ENCODE measurements around the gene ERC2. TPM values are rescaled to one million over a fixed set of nuclear protein-coding genes. Genes with fewer than 3 reads are reported as not detected.

The ERC2 gene
- total and polyA plus RNA-seq, 12 donors = 0.22 to 4.2 (median 1.7) TPM

DNA sequence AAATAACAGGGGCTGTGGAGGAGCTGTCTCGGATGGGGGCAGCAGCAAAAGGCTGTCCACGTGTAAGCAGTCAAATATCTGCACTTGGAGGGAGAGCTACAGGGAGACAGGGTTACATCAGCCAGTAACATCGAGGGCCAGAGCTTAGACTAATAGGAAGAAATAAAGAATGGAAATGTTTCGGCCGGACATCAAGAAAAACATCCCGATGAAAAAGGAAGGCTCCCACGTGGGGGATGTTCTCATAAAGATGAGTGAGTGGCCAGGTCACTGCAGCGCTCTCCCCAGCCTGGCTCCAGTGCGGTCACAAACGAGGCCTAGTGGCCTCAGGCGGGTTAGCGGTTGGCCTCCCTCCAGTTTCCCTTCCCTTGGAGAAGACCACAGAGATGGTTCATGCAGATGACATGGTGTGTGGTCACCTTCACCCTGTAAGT lies 925.1 kb downstream of the ERC2 start:
- Histone ChIP-seq H3K27ac (no peak overlapping the region), H3K27me3 (peaks cover 0 to 7% (median 3%) of the 10 kb centered on the region in 7 donors), H3K36me3 (no peaks in the 10 kb centered on the region), H3K9me3 (no peaks in the 10 kb centered on the region), H3K4me3 (no peak overlapping the region), H3K4me1 (no peaks in the 10 kb centered on the region)
- no peak for DNase-seq
- intact Hi-C loops (cut with DNase I) = no loop called here
- ATAC-seq = no peak
- TF ChIP-seq, protein P1, sequence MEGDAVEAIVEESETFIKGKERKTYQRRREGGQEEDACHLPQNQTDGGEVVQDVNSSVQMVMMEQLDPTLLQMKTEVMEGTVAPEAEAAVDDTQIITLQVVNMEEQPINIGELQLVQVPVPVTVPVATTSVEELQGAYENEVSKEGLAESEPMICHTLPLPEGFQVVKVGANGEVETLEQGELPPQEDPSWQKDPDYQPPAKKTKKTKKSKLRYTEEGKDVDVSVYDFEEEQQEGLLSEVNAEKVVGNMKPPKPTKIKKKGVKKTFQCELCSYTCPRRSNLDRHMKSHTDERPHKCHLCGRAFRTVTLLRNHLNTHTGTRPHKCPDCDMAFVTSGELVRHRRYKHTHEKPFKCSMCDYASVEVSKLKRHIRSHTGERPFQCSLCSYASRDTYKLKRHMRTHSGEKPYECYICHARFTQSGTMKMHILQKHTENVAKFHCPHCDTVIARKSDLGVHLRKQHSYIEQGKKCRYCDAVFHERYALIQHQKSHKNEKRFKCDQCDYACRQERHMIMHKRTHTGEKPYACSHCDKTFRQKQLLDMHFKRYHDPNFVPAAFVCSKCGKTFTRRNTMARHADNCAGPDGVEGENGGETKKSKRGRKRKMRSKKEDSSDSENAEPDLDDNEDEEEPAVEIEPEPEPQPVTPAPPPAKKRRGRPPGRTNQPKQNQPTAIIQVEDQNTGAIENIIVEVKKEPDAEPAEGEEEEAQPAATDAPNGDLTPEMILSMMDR (IDR thresholded peaks at IDR 0.05) = no peak
- 75 to 77% methylated on average over 12 of the region's 12 CpGs for WGBS, 2 donors

DNA sequence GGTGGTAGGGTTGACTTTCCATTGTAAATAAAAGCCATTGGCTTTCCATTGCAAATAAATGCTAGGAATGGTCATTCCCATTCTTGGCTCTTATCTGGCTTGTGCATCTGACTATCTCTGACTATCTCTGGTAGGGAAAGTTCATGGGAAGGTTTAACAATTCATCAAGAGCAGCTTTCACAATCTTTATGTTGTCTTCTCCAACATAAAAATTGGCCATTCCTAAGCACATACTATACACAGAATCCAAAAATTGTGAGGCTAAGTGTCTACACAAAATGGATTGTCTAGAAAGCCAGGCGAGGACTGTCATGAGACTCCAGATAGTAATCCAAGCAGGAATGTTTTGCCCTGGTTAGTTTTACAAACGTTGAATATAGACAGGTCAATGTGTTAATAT lies 926.8 kb downstream of the ERC2 start:
- H3K9me3 ChIP-seq = no peaks in the 10 kb centered on the region
- ATAC-seq (no peak), DNase-seq (no peak)
- H3K27ac ChIP-seq = no peak overlapping the region
- intact Hi-C loops (cut with DNase I) = no loop called here
- H3K4me1 ChIP-seq = no peaks in the 10 kb centered on the region
- TF ChIP-seq, protein P1 (IDR thresholded peaks at IDR 0.05) = no peak
- H3K36me3 ChIP-seq = no peaks in the 10 kb centered on the region
- peaks cover 0 to 7% (median 3%) of the 10 kb centered on the region in 7 donors for H3K27me3 ChIP-seq
- WGBS, 2 donors = 41 to 55% methylated on average over 2 of the region's 2 CpGs
- no peak overlapping the region for H3K4me3 ChIP-seq

DNA sequence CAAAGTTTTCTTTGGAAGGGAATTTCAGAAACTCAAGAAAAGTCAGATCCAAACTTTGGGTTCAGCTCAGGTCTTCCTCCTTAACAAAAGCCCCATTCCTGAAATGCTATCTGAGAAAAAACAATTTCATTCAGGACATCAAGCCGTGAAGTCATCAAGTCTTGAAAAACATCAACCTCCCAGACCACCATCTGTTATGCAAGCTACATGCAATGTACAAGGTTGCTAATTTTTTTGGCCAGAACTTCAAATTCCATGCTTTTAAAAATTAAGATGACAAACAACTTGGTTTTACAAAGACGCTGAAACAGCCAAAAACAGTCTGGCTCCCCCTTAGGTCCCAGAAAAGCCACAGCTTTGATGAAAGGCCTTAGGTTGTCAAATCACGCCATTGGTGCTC lies 927.3 kb downstream of the ERC2 start:
- DNase-seq (no peak), ATAC-seq (no peak)
- Histone ChIP-seq H3K27ac (no peak overlapping the region), H3K4me1 (no peaks in the 10 kb centered on the region), H3K36me3 (no peaks in the 10 kb centered on the region), H3K27me3 (peaks cover 0 to 7% (median 3%) of the 10 kb centered on the region in 7 donors), H3K4me3 (no peak overlapping the region), H3K9me3 (no peaks in the 10 kb centered on the region)
- WGBS, 2 donors = 68 to 77% methylated on average over 3 of the region's 3 CpGs
- TF ChIP-seq, protein P1 (IDR thresholded peaks at IDR 0.05) = no peak
- intact Hi-C loops (cut with DNase I) = no loop called here

DNA sequence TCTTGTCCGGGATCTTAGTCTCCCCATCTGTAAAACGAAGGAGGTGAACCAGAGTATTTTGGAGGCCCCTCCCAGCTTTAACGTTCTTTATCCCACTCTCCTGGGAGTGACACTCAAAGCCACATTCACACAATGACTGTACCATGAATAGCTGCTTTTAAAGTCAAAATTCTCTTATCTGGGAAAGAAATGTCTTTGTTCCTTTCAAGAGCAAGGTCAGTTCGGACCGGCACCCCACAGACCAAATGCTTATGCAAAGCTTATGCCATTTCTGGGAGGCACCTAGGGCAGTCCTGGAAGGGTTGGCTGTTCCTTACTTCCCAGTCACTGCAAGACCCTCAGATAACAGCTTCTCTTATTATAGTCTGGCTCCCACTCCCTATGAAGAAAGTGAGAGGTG lies 927.7 kb downstream of the ERC2 start:
- TF ChIP-seq, protein P1 (IDR thresholded peaks at IDR 0.05) = no peak
- no peak for DNase-seq

More for the DNA sequence above, 927.7 kb downstream of the ERC2 start:
- Histone ChIP-seq H3K27me3 (peaks cover 0 to 7% (median 3%) of the 10 kb centered on the region in 7 donors), H3K4me3 (no peak overlapping the region), H3K36me3 (no peaks in the 10 kb centered on the region), H3K4me1 (no peaks in the 10 kb centered on the region), H3K27ac (no peak overlapping the region), H3K9me3 (no peaks in the 10 kb centered on the region)
- intact Hi-C loops (cut with DNase I) = no loop called here
- ATAC-seq = no peak
- WGBS, 2 donors = 51 to 81% methylated on average over 5 of the region's 5 CpGs

Data from heart right ventricle (tissue), 16 donors.